HepG2 (cell line): ENCODE data around the gene ETFA. TPM values are rescaled to one million over a fixed set of nuclear protein-coding genes. Genes with fewer than 3 reads are reported as not detected.

ENCODE experiments used
- ATAC-seq: fragments of 200-7000 bp; cut with Tn5 transposase; 3 replicates; pipeline ENCODE4 v1.9.1; 2020; ENCODE audit warnings: mild to moderate bottlenecking, moderate library complexity
- BruUV-seq: library from RNA; stranded (reverse); fragments of 400-500 nt; replicated peaks from 2 replicates; lab custom pipeline; 2021; lab: Mats Ljungman, UMichigan
- CTCF ChIA-PET: fragments of 300-600 bp; formaldehyde crosslinking; extraction: SDS; loops from one replicate; lab custom pipeline; 2021; ENCODE audit warnings: low total read pairs, inconsistent platforms, low intra/inter-chr PET ratio; lab: Yijun Ruan, JAX
- POLR2A ChIA-PET: fragments of 350-600 bp; sonication (Branson Sonifier 250); formaldehyde crosslinking; loops from one replicate; lab custom pipeline; 2020; ENCODE audit warnings: antibody characterized with exemption, inconsistent platforms; lab: Yijun Ruan, JAX
- DNase-seq: peaks from one replicate; pipeline ENCODE4 v3.0.0-alpha.2; 2015; ENCODE audit warnings: low spot score
- FAIRE-seq: peaks from 3 replicates; lab custom pipeline; 2011; peaks lifted over from hg19 to GRCh38; lab: Jason Lieb, UNC
- H2AFZ ChIP-seq: one replicate; pipeline ENCODE4 v1.6.1; 2011; ENCODE audit warnings: low read length, inconsistent platforms
- H3K27ac ChIP-seq: fragments of 300-600 bp; 3 replicates; pipeline ENCODE4 v1.8.0; 2011; ENCODE audit warnings: mixed run types, mild to moderate bottlenecking, mixed read lengths, low read length, inconsistent platforms; ENCODE audit not compliant: insufficient read depth; ENCODE audit errors: extremely low read length
- H3K27me3 ChIP-seq, 2 experiments: fragments of 200-600 bp in 1 of 2; 2 replicates in 1 of 2; 3 replicates in 1 of 2; pipeline versions ENCODE4 v1.6.0 to v1.8.0; 2011; ENCODE audit warnings: low read length in 2 of 2, mild to moderate bottlenecking in 2 of 2, moderate library complexity in 2 of 2, inconsistent platforms in 1 of 2; ENCODE audit not compliant: insufficient read depth in 2 of 2, control insufficient read depth in 1 of 2
- H3K36me3 ChIP-seq, 2 experiments: fragments of 200-600 bp in 1 of 2; replicated peaks in 1 of 2; 2 replicates in 1 of 2; 3 replicates in 1 of 2; pipeline versions ENCODE4 v1.5.1 to v1.8.0; 2011; ENCODE audit warnings: low read length in 2 of 2, inconsistent platforms in 1 of 2; ENCODE audit not compliant: insufficient read depth in 2 of 2, control insufficient read depth in 1 of 2
- H3K4me1 ChIP-seq: 2 replicates; pipeline ENCODE4 v1.5.1; 2012; ENCODE audit warnings: low read length, inconsistent platforms; ENCODE audit not compliant: insufficient read depth
- H3K4me2 ChIP-seq: 2 replicates; pipeline ENCODE4 v1.6.0; 2011; ENCODE audit warnings: low read depth, low read length, inconsistent platforms
- H3K4me3 ChIP-seq, 3 experiments: fragments of 200-600 bp in 1 of 3; sonication (generic), shearing (Covaris generic) in 1 of 3; replicated peaks in 1 of 3; 2 replicates each; pipeline ENCODE4 v1.5.1; 2011 to 2016; ENCODE audit warnings: low read length in 3 of 3, inconsistent platforms in 2 of 3, low read depth in 2 of 3, mild to moderate bottlenecking in 2 of 3, control low read depth in 1 of 3, mixed read lengths in 1 of 3; ENCODE audit not compliant: insufficient read depth in 1 of 3
- H3K79me2 ChIP-seq: one replicate; pipeline ENCODE4 v1.6.1; 2011; ENCODE audit warnings: low read length, inconsistent platforms; ENCODE audit not compliant: insufficient read depth
- H3K9ac ChIP-seq: 2 replicates; pipeline ENCODE4 v1.6.0; 2011; ENCODE audit warnings: mild to moderate bottlenecking, low read depth, low read length, inconsistent platforms; ENCODE audit not compliant: insufficient read depth
- H3K9me3 ChIP-seq: 2 replicates; pipeline ENCODE4 v1.5.1; 2012; ENCODE audit warnings: mild to moderate bottlenecking, low read length
- H4K20me1 ChIP-seq: 2 replicates; pipeline ENCODE4 v1.6.0; 2011; ENCODE audit warnings: inconsistent platforms, mild to moderate bottlenecking, low read length, moderate library complexity; ENCODE audit not compliant: insufficient read depth
- ATF4 ChIP-seq, 2 experiments: fragments of 450-650 bp in 1 of 2; sonication (generic) in 1 of 2; formaldehyde crosslinking; IDR thresholded peaks; 2 replicates each; pipeline versions ENCODE4 v1.5.0 to v1.8.0; 2020 to 2022; ENCODE audit warnings: mild to moderate bottlenecking in 1 of 2, missing genetic modification reagents in 1 of 2
- DMTF1 ChIP-seq: sonication (generic); formaldehyde crosslinking; IDR thresholded peaks from 2 replicates; pipeline ENCODE4 v1.4.0; 2020; ENCODE audit warnings: mild to moderate bottlenecking, missing genetic modification reagents
- TOPORS ChIP-seq: sonication (generic); formaldehyde crosslinking; IDR thresholded peaks from 2 replicates; pipeline ENCODE4 v1.8.0; 2023; ENCODE audit warnings: mild to moderate bottlenecking, missing genetic modification reagents
- ZBTB39 ChIP-seq: sonication (generic); formaldehyde crosslinking; IDR thresholded peaks from 2 replicates; pipeline ENCODE4 v1.5.0; 2020; ENCODE audit warnings: missing genetic modification reagents
- ZHX2 ChIP-seq, 2 experiments: sonication (generic) in 1 of 2; formaldehyde crosslinking in 1 of 2; IDR thresholded peaks; 2 replicates each; pipeline versions ENCODE4 v1.6.1 to v1.9.0; 2014 to 2022; ENCODE audit warnings: antibody characterized with exemption in 1 of 2, borderline replicate concordance in 1 of 2, inconsistent platforms in 1 of 2, low read depth in 1 of 2, missing genetic modification reagents in 1 of 2
- ZNF414 ChIP-seq: sonication (generic); formaldehyde crosslinking; IDR thresholded peaks from 2 replicates; pipeline ENCODE4 v1.5.0; 2020; ENCODE audit warnings: missing genetic modification reagents
- WGBS: methylation state at CpG from one replicate; pipeline ENCODE4 v1.1.6; 2017; ENCODE audit warnings: low lambda C conversion rate; 5-methylcytosine and 5-hydroxymethylcytosine counted together
- in situ Hi-C: cut with HindIII; loops from 2 replicates; pipeline ENCODE4 v1.10.0; 2017; ENCODE audit warnings: low pct_unique_long_range_greater_than_20kb; ENCODE audit not compliant: extremely low pct_ligation_motif_present
- intact Hi-C: fragments of 100-400 bp; cut with micrococcal nuclease; formaldehyde crosslinking; loops from one replicate; pipeline ENCODE4 v1.10.0; 2022; ENCODE audit not compliant: unreplicated experiment
- polyA plus RNA-seq, 8 experiments: library from polyadenylated mRNA; depleted of rRNA in 3 of 8; stranded (reverse) in 7 of 8; unstranded in 1 of 8; fragments of >200 nt; fragmentation: Illumina TruSeq in 4 of 8; extraction: Trizol in 4 of 8; gene quantifications; 2 replicates each; pipeline versions ENCODE4 v1.2.1 to v1.2.3, GENCODE V29; 2011 to 2016; ENCODE audit warnings: low read depth in 4 of 8, missing spikeins in 1 of 8, mixed read lengths in 1 of 8; ENCODE audit not compliant: insufficient read depth in 1 of 8
- total RNA-seq, 5 experiments: library from RNA; depleted of rRNA; stranded (reverse); fragments of >200 nt; fragmentation: Illumina TruSeq; extraction: Trizol; gene quantifications; 2 replicates each; pipeline ENCODE4 v1.2.3, GENCODE V29; 2016; ENCODE audit warnings: low read depth in 1 of 5

Gene ETFA
- total and polyA plus RNA-seq, 2 of the 13 experiments (the other 11 are each of a cell fraction or from before 2014, with no cell fraction given): 291 to 396 TPM

GRCh38 chr15:76312540-76313174, 1.4 kb upstream of the ETFA start (continued):
- TF ChIP-seq ZNF414 (CRISPR knock-in tag) (no peak), ZBTB39 (no peak)
- TF ChIP-seq, all 625 proteins: peak for 52

- peaks cover 54% of the 10 kb centered on the region for H3K79me2 ChIP-seq
- TF ChIP-seq ATF4 (CRISPR knock-in tag; IDR thresholded peaks at IDR 0.05) (0 out of 4 replicates have a peak, but pooled peaks of 1 of the 2 experiments have one; percentile 24), TOPORS (peak; percentile 11; the same call in 1 of the 2 replicates), ZHX2 (IDR thresholded peaks at IDR 0.05; ENCODE audit: low read depth) (0 out of 2 replicates have a peak, but pooled peaks have one; percentile 1), ZHX2 (CRISPR knock-in tag; IDR thresholded peaks at IDR 0.05; ENCODE audit: borderline replicate concordance) (no peak), DMTF1 (0 out of 2 replicates have a peak, but pooled peaks have one; percentile 23)
Observed at GRCh38 chr15:76310475-76311099, 682 bp downstream of the ETFA start.

More at GRCh38 chr15:76310475-76311099, 682 bp downstream of the ETFA start:
- in situ Hi-C loops: no loop called here
- BruUV-seq: TSS peak; percentile 61
- H3K36me3 ChIP-seq: no peaks in the 10 kb centered on the region
- FAIRE-seq (no peak), ATAC-seq (peak; percentile 28), DNase-seq (no peak)
- ChIA-PET POLR2A (interaction anchor here (0.6 to 5.9 kb wide), 9 partner anchors 15 to 92 kb away, joined by 3 to 132 read pairs (median 3); partner anchors contain the start of gene ISL2), CTCF (no interaction called here)
- peaks cover 71% of the 10 kb centered on the region for H3K4me1 ChIP-seq
- H2AFZ ChIP-seq: no peak overlapping the region
- no peaks in the 10 kb centered on the region; a peak in 1 of 5 replicates for H3K27me3 ChIP-seq
- 0% methylated on average over 16 of the region's 16 CpGs for WGBS
- H3K27ac ChIP-seq: peak overlapping the region; percentile 96
- H3K9ac ChIP-seq: peak overlapping the region; percentile 95
- no peaks in the 10 kb centered on the region for H3K9me3 ChIP-seq
- H3K4me3 ChIP-seq: peak overlapping the region; percentile 83 to 98 (median 97)
- intact Hi-C loops: loop anchor here (1.0 kb wide), 1 partner anchor 26 kb away; the partner anchor contains the start of gene ISL2
- H4K20me1 ChIP-seq: peaks cover 49% of the 10 kb centered on the region
- H3K4me2 ChIP-seq: peak overlapping the region; percentile 97
